Cerebellar cortex (tissue), 1 donor: ENCODE data around the gene SYNC.
A peak's percentile ranks its signal among the peaks of the same experiment; 100 is the strongest.
"Not testable (repeated sequence)": the region's sequence is repeated elsewhere in the genome, so short reads cannot be mapped to it uniquely, and the experiment has no call there.

ENCODE experiments used
- DNase-seq: peaks from one replicate; pipeline ENCODE4 v3.0.0-alpha.2; 2015; ENCODE audit warnings: low spot score

Gene SYNC

DNA sequence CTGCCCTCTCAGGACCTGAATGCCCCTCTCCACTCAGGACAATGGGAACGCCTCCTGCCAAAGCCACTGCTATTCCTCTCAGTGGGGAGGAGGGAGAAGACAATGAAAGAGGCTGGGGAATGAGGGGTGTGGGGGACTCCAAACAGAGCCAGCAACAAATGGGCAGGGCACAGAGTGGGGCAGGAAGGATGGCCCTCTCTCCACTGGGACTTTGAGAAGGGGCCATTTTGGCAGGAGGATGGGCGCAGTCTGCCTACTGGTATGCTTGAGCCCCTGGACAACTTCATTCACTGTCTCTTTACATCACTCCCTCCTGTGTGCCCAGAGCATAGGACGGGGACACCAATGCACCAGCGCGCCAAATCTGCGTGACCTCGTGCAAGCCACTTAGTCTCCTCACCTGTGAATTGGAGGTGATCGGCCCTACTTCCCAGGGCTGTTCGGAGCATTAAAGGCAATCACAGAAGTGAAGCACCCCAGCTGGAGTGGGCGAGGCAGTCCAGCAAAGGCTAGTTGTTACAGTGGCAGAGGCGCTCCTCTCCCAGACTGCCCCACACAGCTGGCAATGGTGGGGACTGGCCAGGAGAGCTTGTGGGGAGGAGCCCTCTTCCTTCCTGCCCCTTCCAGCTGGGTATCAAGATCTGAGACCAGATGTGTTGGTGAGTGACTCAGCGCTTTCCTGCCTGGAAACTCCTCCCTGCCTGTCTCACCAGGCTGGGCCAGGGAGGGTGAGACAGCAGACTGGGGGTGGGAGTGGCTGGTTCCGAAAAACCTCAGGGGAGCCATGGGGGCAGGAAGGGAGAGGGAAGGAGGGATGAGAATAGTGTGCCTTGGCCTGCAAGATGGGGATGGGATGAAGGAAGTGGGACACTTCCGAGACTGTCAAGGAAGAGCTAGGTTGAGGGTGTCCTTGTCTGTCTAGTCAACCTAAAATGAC lies 22.4 kb upstream of the SYNC start:
- DNase-seq = no peak

DNA sequence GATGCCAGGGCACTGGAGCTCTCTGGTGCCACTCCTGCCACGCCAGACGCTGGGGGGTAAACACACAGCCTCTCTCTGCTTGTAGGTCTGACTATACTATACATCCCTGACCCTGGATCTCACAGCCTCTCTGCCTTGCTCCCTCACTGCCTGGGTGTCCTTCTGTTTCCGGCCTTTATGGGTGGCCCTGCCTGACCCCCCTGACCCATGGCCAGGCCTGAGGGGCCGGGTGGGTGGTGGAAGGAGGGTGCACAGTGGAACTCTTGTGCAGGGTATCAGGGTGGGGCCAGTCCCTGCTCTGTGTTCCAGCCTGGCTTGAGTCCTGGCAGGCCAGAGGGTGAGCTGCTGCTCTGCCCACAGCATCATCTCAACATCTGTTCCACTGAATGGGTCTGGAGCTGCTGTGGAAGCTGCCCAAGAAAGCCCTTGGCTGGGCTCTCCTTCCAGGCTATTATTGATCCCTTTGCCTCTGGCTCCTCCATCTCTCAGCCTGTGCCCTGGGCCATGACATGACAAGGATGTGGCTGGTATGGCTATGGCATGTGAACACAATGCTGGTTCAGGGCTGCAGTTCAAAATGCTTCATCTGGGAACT lies 17.2 kb upstream of the SYNC start:
- DNase-seq = no peak

- DNase-seq = no peak
Measured at GRCh38 chr1:32718527-32718926, 16.0 kb upstream of the SYNC start.

DNA sequence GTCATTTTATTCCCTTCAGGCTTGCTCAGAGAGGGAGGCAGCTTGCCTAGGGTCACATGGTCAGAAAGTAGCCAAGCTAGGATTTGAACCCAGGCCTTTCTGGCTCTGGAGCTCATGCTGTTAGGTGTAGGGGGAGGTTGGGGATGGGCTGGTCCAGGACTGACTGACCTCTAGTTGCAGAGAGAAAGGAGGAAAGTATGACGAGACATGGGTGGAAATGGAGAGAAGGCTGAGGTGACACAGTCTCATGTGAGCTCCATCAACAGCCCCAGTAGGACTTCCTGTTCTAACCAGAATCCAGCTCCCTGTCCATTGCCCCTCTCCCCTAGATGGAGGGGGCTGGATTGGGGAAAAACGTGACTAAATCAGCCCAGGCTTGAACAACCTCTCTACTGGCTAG lies 15.5 kb upstream of the SYNC start:
- DNase-seq = no peak

- no peak for DNase-seq
Measured at GRCh38 chr1:32717503-32717902, 14.9 kb upstream of the SYNC start.

GRCh38 chr1:32716312-32717148 lies 14.0 kb upstream of the SYNC start:
- DNase-seq = peak; percentile 62

GRCh38 chr1:32715901-32716311 lies 13.3 kb upstream of the SYNC start:
- no peak for DNase-seq

DNA sequence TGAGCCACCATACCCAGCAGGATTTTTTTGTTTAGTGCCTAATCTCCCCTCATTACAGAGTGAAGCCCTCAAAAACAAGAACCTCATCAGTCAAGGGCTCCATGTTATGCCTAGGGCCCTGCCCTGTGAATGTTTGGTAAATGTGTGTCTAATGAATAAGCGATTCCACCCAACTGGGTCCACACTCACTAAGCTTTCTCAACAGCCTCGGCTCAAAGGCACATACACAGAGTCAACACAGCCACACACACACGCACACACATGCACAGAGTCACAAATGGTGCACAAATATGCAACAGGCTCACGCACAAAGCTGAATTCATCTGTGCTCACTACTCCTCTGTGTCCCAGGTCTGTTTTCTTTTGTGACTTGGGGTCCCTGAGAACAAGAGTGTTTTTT lies 11.7 kb upstream of the SYNC start:
- DNase-seq = no peak

- no peak for DNase-seq
Measured at GRCh38 chr1:32713081-32713480, 10.5 kb upstream of the SYNC start.

DNA sequence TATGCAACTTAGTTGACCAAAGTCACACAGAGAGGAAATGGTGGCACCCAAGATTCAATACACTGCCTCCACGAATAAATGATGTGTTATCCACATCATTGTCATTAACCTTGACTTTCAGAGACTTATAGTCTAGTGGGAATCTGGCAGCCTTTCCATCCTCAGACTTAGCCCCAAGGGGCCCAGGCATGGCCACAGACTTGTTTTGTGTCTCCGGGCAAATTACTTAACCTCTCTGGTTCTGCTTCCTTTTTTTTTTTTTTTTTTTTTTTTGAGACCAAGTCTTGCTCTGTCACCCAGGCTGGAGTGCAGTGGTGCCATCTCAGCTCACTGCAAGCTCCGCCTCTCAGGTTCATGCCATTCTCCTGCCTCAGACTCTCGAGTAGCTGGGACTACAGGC lies 8.7 kb upstream of the SYNC start:
- DNase-seq = not testable (repeated sequence)

DNA sequence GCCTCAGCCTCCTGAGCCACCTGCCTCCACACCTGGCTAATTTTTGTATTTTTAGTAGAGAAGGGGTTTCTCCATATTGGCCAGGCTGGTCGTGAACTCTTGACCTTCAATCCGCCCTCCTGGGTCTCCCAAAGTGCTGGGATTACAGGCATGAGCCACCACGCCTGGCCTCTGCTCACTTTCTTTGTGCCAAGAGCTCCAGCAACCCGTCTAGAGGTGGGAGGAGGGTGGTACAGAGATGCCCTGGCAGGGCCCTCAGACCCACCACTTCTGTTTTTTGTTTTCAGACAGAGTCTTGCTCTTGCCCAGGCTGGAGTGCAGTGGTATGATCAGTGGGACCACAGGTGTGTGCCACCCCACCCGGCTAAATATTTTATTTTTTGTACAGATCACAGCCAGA lies 6.9 kb upstream of the SYNC start:
- no peak for DNase-seq

DNA sequence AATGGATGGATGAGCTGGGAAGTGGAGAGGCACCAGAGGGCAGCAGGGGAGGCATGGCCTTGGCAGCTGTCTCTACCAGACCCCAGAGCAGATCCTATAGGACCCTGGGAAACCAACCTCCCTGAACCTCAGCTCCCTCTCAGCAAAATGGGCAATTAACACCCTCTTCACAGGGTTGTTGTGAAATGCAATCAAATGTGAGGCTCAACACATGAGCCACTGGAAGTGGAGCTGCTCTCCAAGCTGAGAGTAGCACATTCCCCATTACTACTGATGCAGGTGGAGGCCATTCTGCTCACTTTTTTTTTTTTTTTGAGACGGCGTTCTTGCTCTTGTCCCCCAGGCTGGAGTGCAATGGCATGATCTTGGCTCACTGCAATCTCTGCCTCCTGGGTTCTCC lies 6.5 kb upstream of the SYNC start:
- DNase-seq = no peak

DNA sequence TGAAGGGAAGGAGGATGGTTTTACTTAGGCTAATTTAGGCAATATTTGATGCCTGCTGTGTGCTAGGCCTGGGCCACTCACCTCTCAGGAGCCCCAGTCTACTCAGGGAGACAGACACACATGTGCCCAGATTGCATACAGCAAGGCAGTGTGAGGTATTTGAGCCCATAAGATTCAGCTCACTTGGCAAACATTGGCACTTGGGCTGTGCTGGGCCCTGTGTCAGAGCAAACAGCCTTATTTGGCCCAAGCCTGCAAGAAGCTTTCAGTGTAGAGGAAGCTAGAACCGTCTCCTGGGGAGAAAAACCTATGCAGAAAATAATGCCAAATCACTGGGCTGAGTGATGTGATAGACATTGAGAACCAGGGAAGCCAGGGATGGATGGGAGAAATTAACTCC lies 3.9 kb upstream of the SYNC start:
- no peak for DNase-seq

DNA sequence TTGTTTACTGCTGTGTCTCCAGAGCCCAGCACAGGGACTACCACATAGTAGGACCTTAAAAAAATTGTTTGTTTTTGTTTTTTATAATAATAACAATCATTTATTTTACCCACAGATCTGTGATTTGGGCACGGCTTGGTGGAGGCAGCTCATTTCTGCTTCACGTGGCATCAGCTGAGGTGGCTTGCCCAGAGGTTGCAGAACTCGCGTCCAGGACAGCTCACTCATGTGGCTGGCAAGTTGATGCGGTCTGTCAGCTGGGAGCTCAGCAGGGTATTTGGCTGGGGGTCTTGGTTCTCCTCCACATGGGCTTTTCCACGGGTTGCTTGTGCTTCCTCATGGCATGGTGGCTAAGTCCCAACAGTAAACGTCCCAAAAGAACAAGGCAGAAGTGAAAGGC lies 2.9 kb upstream of the SYNC start:
- DNase-seq = no peak

- DNase-seq = no peak
Measured at GRCh38 chr1:32703479-32704291, 1.1 kb upstream of the SYNC start.

- DNase-seq = no peak
Measured at GRCh38 chr1:32701951-32702598, 495 bp downstream of the SYNC start.

DNA sequence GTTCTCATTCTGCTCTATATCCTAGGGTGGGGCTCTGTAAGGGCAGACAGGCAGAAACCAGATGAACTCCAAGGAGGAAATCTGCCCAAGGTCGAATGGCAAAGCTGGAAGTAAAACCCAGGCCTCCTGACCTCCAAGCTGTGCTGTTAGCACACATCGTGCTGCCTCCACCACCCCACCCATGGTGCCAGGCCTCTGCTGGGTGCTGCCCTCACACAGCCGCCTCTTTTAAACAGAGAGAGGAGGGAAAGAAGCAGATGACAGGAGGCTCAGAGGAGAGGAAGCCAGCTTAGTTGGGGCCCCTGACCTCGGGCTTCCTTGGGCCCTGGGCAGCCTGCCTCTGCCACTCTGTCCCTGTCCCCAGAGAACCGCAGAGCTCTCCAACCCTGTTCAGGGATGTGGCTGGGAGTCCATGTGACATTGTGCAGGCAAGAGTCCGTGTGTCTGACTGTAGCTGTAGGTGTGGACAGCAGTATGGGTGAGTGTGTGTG lies 1.1 kb downstream of the SYNC start:
- no peak for DNase-seq

DNA sequence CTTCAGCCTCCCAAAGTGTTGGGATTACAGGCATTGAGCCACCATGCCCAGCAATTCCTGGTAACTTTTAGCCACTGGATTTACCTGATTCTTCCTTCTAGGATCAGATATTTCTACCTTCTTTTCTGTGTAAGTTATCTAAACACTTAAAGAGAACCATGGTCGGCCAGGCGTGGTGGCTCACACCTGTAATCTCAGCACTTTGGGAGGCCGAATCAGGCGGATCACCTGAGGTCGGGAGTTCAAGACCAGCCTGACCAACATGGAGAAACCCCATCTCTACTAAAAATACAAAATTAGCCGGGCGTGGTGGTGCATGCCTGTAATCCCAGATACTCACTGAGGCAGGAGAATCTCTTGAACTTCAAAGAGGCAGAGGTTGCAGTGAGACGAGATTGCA lies 5.6 kb downstream of the SYNC start:
- DNase-seq = not testable (repeated sequence)

DNA sequence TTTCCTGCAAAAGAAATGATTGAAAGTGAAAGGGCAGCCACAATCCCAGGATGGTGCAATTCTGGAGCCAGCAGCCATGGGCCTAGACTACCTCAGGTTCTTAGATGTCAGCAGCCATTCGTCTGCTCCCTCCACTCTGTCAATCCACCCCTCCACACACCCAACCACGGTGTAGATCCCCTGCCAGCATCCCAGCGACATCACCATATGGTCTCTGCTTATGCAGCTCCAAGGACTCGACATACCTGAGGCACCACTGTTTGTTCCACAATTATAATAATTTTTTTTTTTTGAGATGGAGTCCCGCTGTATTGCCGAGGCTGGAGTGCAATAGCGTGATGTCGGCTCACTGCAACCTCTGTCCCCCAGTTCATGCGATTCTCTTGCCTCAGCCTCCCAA lies 6.5 kb downstream of the SYNC start:
- DNase-seq = no peak

GRCh38 chr1:32695098-32695904 lies 7.3 kb downstream of the SYNC start:
- no peak for DNase-seq
